GM20000 (cell line): Measurements from ENCODE around the gene PAK1.

Experiments
- DNase-seq: peaks from one replicate; pipeline ENCODE4 v3.0.0; 2012; ENCODE audit warnings: low spot score
- CTCF ChIP-seq: IDR thresholded peaks from 2 replicates; pipeline ENCODE4 v1.5.1; 2012; ENCODE audit warnings: mild to moderate bottlenecking, control low read depth; ENCODE audit errors: extremely low read depth, missing control alignments

Gene PAK1

GRCh38 chr11:77311701-77312100 lies 162.2 kb downstream of the PAK1 start:
- TF ChIP-seq CTCF = no peak
- DNase-seq = no peak

GRCh38 chr11:77310721-77311120 lies 163.2 kb downstream of the PAK1 start:
- TF ChIP-seq CTCF = no peak
- no peak for DNase-seq

GRCh38 chr11:77309401-77310085 lies 164.4 kb downstream of the PAK1 start:
- no peak for DNase-seq
- TF ChIP-seq CTCF = no peak

DNA sequence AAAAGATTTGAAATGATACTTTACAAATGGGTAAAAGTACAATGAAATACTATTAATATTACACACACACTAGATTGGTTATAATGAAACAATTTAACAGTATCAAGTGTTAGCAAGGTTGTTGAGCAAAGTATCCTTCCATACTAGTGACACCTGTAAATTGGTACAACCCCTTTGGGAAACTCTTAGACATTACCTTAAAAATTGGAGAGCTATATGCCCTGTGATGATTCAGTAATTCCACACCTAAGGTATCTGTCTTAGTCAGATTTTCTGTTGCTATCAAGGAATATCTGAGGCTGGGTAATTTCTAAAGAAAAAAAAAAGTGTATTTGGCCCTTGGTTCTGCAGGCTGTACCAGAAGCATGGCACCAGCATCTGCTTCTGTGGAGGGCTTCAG lies 165.1 kb downstream of the PAK1 start:
- no peak for TF ChIP-seq CTCF
- no peak for DNase-seq

- no peak for TF ChIP-seq CTCF
- DNase-seq = no peak
These were observed 170.6 kb downstream of the PAK1 start for GRCh38 chr11:77303328-77303727.

DNA sequence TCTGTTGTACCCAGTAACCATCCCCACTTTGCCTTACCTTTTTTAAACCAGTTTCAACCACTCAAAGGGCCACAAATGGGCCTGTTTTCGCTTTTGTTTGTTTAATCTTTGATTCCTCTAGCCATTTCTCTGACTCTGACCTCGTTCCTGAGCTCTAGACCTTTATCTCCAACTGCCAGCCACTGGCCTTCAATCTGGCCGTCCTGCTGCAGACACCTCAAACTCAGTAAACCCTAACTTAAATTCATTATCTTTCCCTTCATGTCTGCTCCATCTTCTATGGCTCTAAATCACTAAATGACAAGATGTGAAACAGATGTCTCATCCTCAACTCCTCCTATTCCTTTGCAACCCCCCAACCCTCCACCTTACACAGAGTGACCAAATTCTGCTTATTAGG lies 171.1 kb downstream of the PAK1 start:
- no peak for DNase-seq
- no peak for TF ChIP-seq CTCF

DNA sequence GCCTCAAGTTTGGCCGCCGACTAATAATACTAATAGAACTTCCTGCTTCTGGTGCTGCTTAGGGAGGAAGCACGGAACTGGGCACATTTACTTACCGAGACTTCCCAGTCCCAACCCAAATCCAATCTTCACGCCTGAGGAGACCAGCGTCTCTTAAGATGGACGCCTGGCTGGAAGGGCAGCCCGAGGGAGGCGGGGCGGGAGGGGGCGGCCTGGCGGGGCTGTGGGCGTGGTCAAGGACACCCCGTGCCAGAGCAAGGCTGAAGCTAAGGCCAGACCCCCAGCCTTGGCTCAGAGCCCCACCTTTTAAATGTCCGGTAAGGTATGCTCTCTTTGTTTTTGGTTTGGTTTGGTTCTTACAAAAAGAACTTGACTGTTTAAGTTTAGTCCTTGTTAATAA lies 172.4 kb downstream of the PAK1 start, which contains the start of gene GDPD4:
TSS of gene GDPD4 (minus strand) at position 177 of the 400 bp plus-strand sequence. CDS start 16,549 bp downstream, outside the sequence.
- no peak for TF ChIP-seq CTCF
- DNase-seq = no peak
